Mammary epithelial cell (primary cell): ENCODE data around the gene ITGA5.

Experiments
- CTCF ChIP-seq, 2 donors: IDR thresholded peaks in 1 of 2; conservative IDR thresholded peaks in 1 of 2; 2 replicates each; pipeline ENCODE4 v1.5.1; 2011 to 2012; ENCODE audit warnings: inconsistent platforms in 2 of 2, low read length in 2 of 2, mild to moderate bottlenecking in 2 of 2, control low read depth in 1 of 2, low read depth in 1 of 2; ENCODE audit not compliant: insufficient read depth in 1 of 2; ENCODE audit errors: extremely low read depth in 1 of 2
- EZH2 ChIP-seq: IDR thresholded peaks from 2 replicates; pipeline ENCODE4 v1.6.1; 2012; ENCODE audit warnings: low read length, inconsistent platforms, borderline replicate concordance

- TF ChIP-seq EZH2 (no peak), CTCF (conservative IDR thresholded peaks at IDR 0.05 in 1 of 2, IDR thresholded peaks at IDR 0.05 in 1 of 2; ENCODE audit: extremely low read depth in 1 of 2, insufficient read depth in 1 of 2, low read depth in 1 of 2, low read length in 2 of 2) (no peak)
These were observed 46.8 kb downstream of the ITGA5 start for GRCh38 chr12:54372113-54372806.
